MCF 10A (cell line): ENCODE results near the gene AK4. TPM values are rescaled to one million over a fixed set of nuclear protein-coding genes. Genes with fewer than 3 reads are reported as not detected.

ENCODE experiments used
- BruUV-seq: library from RNA; stranded (reverse); fragments of 400-500 nt; replicated peaks from 2 replicates; lab custom pipeline; 2021; lab: Mats Ljungman, UMichigan
- CTCF ChIA-PET: fragments of 300-600 bp; sonication (Branson Sonifier 250); formaldehyde crosslinking; extraction: SDS; loops from one replicate; lab custom pipeline; 2021; ENCODE audit warnings: antibody characterized with exemption, inconsistent platforms; lab: Yijun Ruan, JAX
- POLR2A ChIA-PET: fragments of 300-600, 350-650 bp; sonication (Branson Sonifier 250); formaldehyde crosslinking; extraction: SDS; loops from one replicate; lab custom pipeline; 2020; ENCODE audit warnings: antibody characterized with exemption, inconsistent platforms; lab: Yijun Ruan, JAX
- DNase-seq: peaks from one replicate; pipeline ENCODE4 v3.0.0-alpha.2; 2018; ENCODE audit not compliant: unreplicated experiment
- H3K27ac Mint-ChIP-seq: one replicate; pipeline ENCODE4 v1.8.0; 2022; ENCODE audit warnings: mild to moderate bottlenecking, low read depth, mixed read lengths; ENCODE audit not compliant: unreplicated experiment
- H3K27me3 Mint-ChIP-seq: one replicate; pipeline ENCODE4 v1.8.0; 2022; ENCODE audit warnings: mixed read lengths; ENCODE audit not compliant: insufficient read depth, unreplicated experiment
- H3K36me3 Mint-ChIP-seq: one replicate; pipeline ENCODE4 v1.8.0; 2022; ENCODE audit warnings: mild to moderate bottlenecking, moderate library complexity, mixed read lengths; ENCODE audit not compliant: insufficient read depth, unreplicated experiment
- H3K4me1 Mint-ChIP-seq: one replicate; pipeline ENCODE4 v1.8.0; 2022; ENCODE audit warnings: mixed read lengths; ENCODE audit not compliant: insufficient read depth, unreplicated experiment
- H3K4me3 Mint-ChIP-seq: one replicate; pipeline ENCODE4 v1.8.0; 2022; ENCODE audit warnings: mild to moderate bottlenecking, moderate library complexity, mixed read lengths; ENCODE audit not compliant: unreplicated experiment
- H3K9me3 Mint-ChIP-seq: one replicate; pipeline ENCODE4 v1.8.0; 2022; ENCODE audit warnings: mixed read lengths; ENCODE audit not compliant: unreplicated experiment
- CTCF ChIP-seq: fragments of 200-600 bp; IDR thresholded peaks from one replicate; pipeline ENCODE4 v1.8.0; 2022; ENCODE audit warnings: antibody characterized with exemption, mild to moderate bottlenecking; ENCODE audit not compliant: unreplicated experiment
- intact Hi-C: fragments of 100-400 bp; cut with micrococcal nuclease; formaldehyde crosslinking; loops from 2 replicates; pipeline ENCODE4 v1.14.1; 2022
- total RNA-seq: library from RNA; stranded (reverse); gene quantifications from 2 replicates; pipeline ENCODE4 v1.2.3, GENCODE V29; 2022

The AK4 gene
- total RNA-seq, 1 experiment from 2014 or later: 57.1 TPM

- no peaks in the 10 kb centered on the region for H3K36me3 Mint-ChIP-seq
- peak overlapping the region; percentile 60 for H3K4me3 Mint-ChIP-seq
- no peak overlapping the region for H3K27ac Mint-ChIP-seq
- TSS peak; percentile 19 for BruUV-seq
- DNase-seq: peak; percentile 42
- no peaks in the 10 kb centered on the region for H3K9me3 Mint-ChIP-seq
- peaks cover 9% of the 10 kb centered on the region for H3K4me1 Mint-ChIP-seq
- POLR2A ChIA-PET: interaction anchor here (0.6 to 5.3 kb wide), 8 partner anchors 11 to 1180 kb away, joined by 3 to 49 read pairs (median 4); partner anchors contain the start of genes DNAJC6, LEPR and LEPROT
- intact Hi-C loops: loop anchor here (5.0 kb wide), 1 partner anchor 42 kb away; the partner anchor contains the start of gene DNAJC6
- TF ChIP-seq CTCF: no peak
- CTCF ChIA-PET: interaction anchor here (0.6 to 1.9 kb wide), 12 partner anchors 11 to 425 kb away, joined by 3 to 11 read pairs (median 5); no protein-coding TSS in a partner anchor
- H3K27me3 Mint-ChIP-seq: no peaks in the 10 kb centered on the region
Observed at GRCh38 chr1:65265651-65266351, 117.8 kb downstream of the AK4 start.

- no peak for DNase-seq
- Mint-ChIP-seq H3K36me3 (no peaks in the 10 kb centered on the region), H3K27ac (no peak overlapping the region), H3K9me3 (no peaks in the 10 kb centered on the region), H3K4me3 (peak overlapping the region; percentile 60), H3K4me1 (peaks cover 5% of the 10 kb centered on the region), H3K27me3 (no peaks in the 10 kb centered on the region)
- CTCF ChIA-PET: interaction anchor here (0.5 to 1.9 kb wide), 15 partner anchors 18 to 1020 kb away, joined by 3 to 6 read pairs (median 5); no protein-coding TSS in a partner anchor
- no TSS peak for BruUV-seq
- intact Hi-C loops: loop anchor here (5.0 kb wide), 1 partner anchor 41 kb away; the partner anchor contains the start of gene DNAJC6
- no peak for TF ChIP-seq CTCF
- POLR2A ChIA-PET: interaction anchor here (0.6 to 5.3 kb wide), 8 partner anchors 12 to 164 kb away, joined by 3 to 49 read pairs (median 4); partner anchors contain the start of genes DNAJC6, LEPR and LEPROT
Observed at GRCh38 chr1:65266476-65266875, 118.5 kb downstream of the AK4 start.

- no peak for TF ChIP-seq CTCF
- Mint-ChIP-seq H3K4me3 (no peak overlapping the region), H3K36me3 (no peaks in the 10 kb centered on the region), H3K4me1 (peaks cover 5% of the 10 kb centered on the region), H3K27ac (no peak overlapping the region), H3K9me3 (no peaks in the 10 kb centered on the region), H3K27me3 (no peaks in the 10 kb centered on the region)
- POLR2A ChIA-PET: interaction anchor here (0.6 to 5.3 kb wide), 9 partner anchors 12 to 551 kb away, joined by 3 to 49 read pairs (median 4); partner anchors contain the start of genes LEPR and LEPROT
- CTCF ChIA-PET: interaction anchor here (0.7 to 1.9 kb wide), 5 partner anchors 19 to 192 kb away, joined by 3 to 5 read pairs (median 5); no protein-coding TSS in a partner anchor
- intact Hi-C loops: loop anchor here (5.0 kb wide), 1 partner anchor 40 kb away; the partner anchor contains the start of gene DNAJC6
- BruUV-seq: no TSS peak
- DNase-seq: no peak
Observed at GRCh38 chr1:65267271-65267670, 119.3 kb downstream of the AK4 start.

GRCh38 chr1:65267683-65268082 is 119.7 kb downstream of the AK4 start:
- intact Hi-C loops: loop anchor here (5.0 kb wide), 1 partner anchor 40 kb away; the partner anchor contains the start of gene DNAJC6
- peaks cover 5% of the 10 kb centered on the region for H3K4me1 Mint-ChIP-seq
- POLR2A ChIA-PET: interaction anchor here (0.6 to 5.3 kb wide), 5 partner anchors 13 to 333 kb away, joined by 3 to 49 read pairs (median 4); no protein-coding TSS in a partner anchor

More at GRCh38 chr1:65267683-65268082, 119.7 kb downstream of the AK4 start:
- no peak overlapping the region for H3K27ac Mint-ChIP-seq
- TF ChIP-seq CTCF: no peak
- no peaks in the 10 kb centered on the region for H3K27me3 Mint-ChIP-seq
- DNase-seq: no peak
- H3K4me3 Mint-ChIP-seq: no peak overlapping the region
- CTCF ChIA-PET: interaction anchor here (0.7 to 1.9 kb wide), 5 partner anchors 19 to 192 kb away, joined by 3 to 5 read pairs (median 4); partner anchors contain the start of gene DNAJC6
- no TSS peak for BruUV-seq
- no peaks in the 10 kb centered on the region for H3K36me3 Mint-ChIP-seq
- H3K9me3 Mint-ChIP-seq: no peaks in the 10 kb centered on the region
